Measurements from ENCODE around the gene SUFU.

The SUFU gene

GRCh38 chr10:102564209-102564834, 60.5 kb downstream of the SUFU start:
- ChIA-PET POLR2A (ENCODE audit: low non-redundant PET) (no interaction called here), CTCF (interaction anchor here (0.6 kb wide), 1 partner anchor 33 kb away, joined by 3 read pairs; no protein-coding TSS in a partner anchor)
- no peak for TF ChIP-seq CTCF (conservative IDR thresholded peaks at IDR 0.05; ENCODE audit: low read depth)
- no peak for DNase-seq (ENCODE audit: low spot score)
- no peak overlapping the region for H3K27ac ChIP-seq

- H3K27ac ChIP-seq, result no peak overlapping the region
- no peak for TF ChIP-seq CTCF (conservative IDR thresholded peaks at IDR 0.05; ENCODE audit: low read depth)
- CTCF ChIA-PET, result no interaction called here
- POLR2A ChIA-PET (ENCODE audit: low non-redundant PET), result no interaction called here
- DNase-seq (ENCODE audit: low spot score), result no peak
Observed at GRCh38 chr10:102565793-102566192, 62.0 kb downstream of the SUFU start.

- CTCF ChIA-PET, result interaction anchor here (0.6 to 1.3 kb wide), 4 partner anchors 24 to 348 kb away, joined by 3 to 4 read pairs (median 4); no protein-coding TSS in a partner anchor
- POLR2A ChIA-PET (ENCODE audit: low non-redundant PET), result interaction anchor here (0.7 kb wide), 1 partner anchor 428 kb away, joined by 4 read pairs; no protein-coding TSS in a partner anchor
Observed at GRCh38 chr10:102578782-102579181, 75.0 kb downstream of the SUFU start.

GRCh38 chr10:102579328-102579727, 75.6 kb downstream of the SUFU start:
- ChIA-PET POLR2A (ENCODE audit: low non-redundant PET) (no interaction called here), CTCF (interaction anchor here (1.2 to 1.3 kb wide), 3 partner anchors 25 to 100 kb away, joined by 4 to 7 read pairs (median 4); no protein-coding TSS in a partner anchor)
- DNase-seq (ENCODE audit: low spot score), result no peak
- TF ChIP-seq CTCF (conservative IDR thresholded peaks at IDR 0.05; ENCODE audit: low read depth), result no peak
- no peak overlapping the region for H3K27ac ChIP-seq

More at GRCh38 chr10:102578782-102579181, 75.0 kb downstream of the SUFU start:
- no peak for TF ChIP-seq CTCF (conservative IDR thresholded peaks at IDR 0.05; ENCODE audit: low read depth)
- H3K27ac ChIP-seq, result no peak overlapping the region
- no peak for DNase-seq (ENCODE audit: low spot score)

- H3K27ac ChIP-seq, result no peak overlapping the region
- no peak for TF ChIP-seq CTCF (conservative IDR thresholded peaks at IDR 0.05; ENCODE audit: low read depth)
- DNase-seq (ENCODE audit: low spot score), result no peak
- POLR2A ChIA-PET (ENCODE audit: low non-redundant PET), result no interaction called here
- CTCF ChIA-PET, result interaction anchor here (1.2 kb wide), 1 partner anchor 77 kb away, joined by 7 read pairs; no protein-coding TSS in a partner anchor
Observed at GRCh38 chr10:102580230-102580629, 76.5 kb downstream of the SUFU start.

GRCh38 chr10:102581401-102581800, 77.6 kb downstream of the SUFU start:
- no peak for TF ChIP-seq CTCF (conservative IDR thresholded peaks at IDR 0.05; ENCODE audit: low read depth)
- CTCF ChIA-PET, result interaction anchor here (0.8 kb wide), 1 partner anchor 78 kb away, joined by 4 read pairs; no protein-coding TSS in a partner anchor
- POLR2A ChIA-PET (ENCODE audit: low non-redundant PET), result interaction anchor here (0.6 kb wide), 1 partner anchor 185 kb away, joined by 7 read pairs; no protein-coding TSS in a partner anchor
- H3K27ac ChIP-seq, result no peak overlapping the region
- DNase-seq (ENCODE audit: low spot score), result no peak
